OCI-LY1 (cell line): ENCODE data around the gene ETV6.

Experiments used
- CTCF ChIP-seq: fragments of 200-600 bp; sonication (generic), shearing (Covaris generic); IDR thresholded peaks from 2 replicates; pipeline ENCODE4 v1.5.1; 2017; ENCODE audit warnings: mild to moderate bottlenecking, antibody characterized with exemption, low read length, moderate library complexity, mixed read lengths
- EZH2 ChIP-seq: fragments of 200-600 bp; sonication (generic), shearing (Covaris generic); IDR thresholded peaks from 2 replicates; pipeline ENCODE4 v1.8.0; 2017; ENCODE audit warnings: borderline replicate concordance, mixed run types, mild to moderate bottlenecking, antibody characterized with exemption, low read length, moderate library complexity, mixed read lengths

DNA sequence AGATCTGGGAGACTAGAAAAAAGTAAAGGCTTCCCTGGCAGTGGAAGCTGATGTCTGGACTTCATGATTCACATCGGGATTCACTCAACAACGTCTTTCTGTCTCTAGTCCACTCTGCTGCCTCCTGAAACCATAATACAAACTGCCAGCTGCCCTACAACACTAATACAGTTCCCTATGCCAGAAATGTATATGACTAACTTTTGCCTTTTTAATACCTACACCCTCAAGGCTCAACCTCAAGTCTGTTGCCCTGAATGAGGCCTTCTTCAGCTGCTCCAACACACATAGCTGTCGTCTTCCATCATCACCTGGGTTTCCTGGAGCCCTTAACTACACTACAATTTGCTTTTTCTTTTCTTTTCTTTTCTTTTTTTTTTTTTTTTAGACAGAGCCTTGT lies 238.6 kb downstream of the ETV6 start:
- TF ChIP-seq CTCF (no peak), EZH2 (no peak)
